RWPE2 (cell line): ENCODE measurements around the gene SEC11A.

ENCODE experiments used
- ATAC-seq: fragments of 200-7000 bp; cut with Tn5 transposase; 3 replicates; pipeline ENCODE4 v1.9.1; 2021; ENCODE audit warnings: low read depth
- DNase-seq: peaks from one replicate; pipeline ENCODE4 v3.0.0-alpha.2; 2020; ENCODE audit warnings: low spot score
- H3K27ac ChIP-seq: fragments of 450-650 bp; 2 replicates; pipeline ENCODE4 v1.5.1; 2017; ENCODE audit warnings: mild to moderate bottlenecking; ENCODE audit not compliant: poor library complexity, severe bottlenecking
- H3K27me3 ChIP-seq: fragments of 250-450 bp; sonication (Bioruptor Pico); 2 replicates; pipeline ENCODE4 v1.5.1; 2021; ENCODE audit warnings: mild to moderate bottlenecking, moderate library complexity; ENCODE audit not compliant: insufficient read depth, poor library complexity, severe bottlenecking
- H3K36me3 ChIP-seq: fragments of 250-450 bp; sonication (Bioruptor Pico); 2 replicates; pipeline ENCODE4 v1.5.1; 2020; ENCODE audit warnings: low read depth, mild to moderate bottlenecking, moderate library complexity
- H3K4me1 ChIP-seq: fragments of 250-450 bp; sonication (Bioruptor Pico); 2 replicates; pipeline ENCODE4 v1.5.1; 2021; ENCODE audit warnings: mild to moderate bottlenecking, moderate library complexity; ENCODE audit not compliant: insufficient read depth, poor library complexity, severe bottlenecking
- H3K4me3 ChIP-seq: fragments of 250-450 bp; sonication (Bioruptor Pico); 2 replicates; pipeline ENCODE4 v1.5.1; 2021; ENCODE audit warnings: mild to moderate bottlenecking, moderate library complexity; ENCODE audit not compliant: severe bottlenecking
- H3K9me3 ChIP-seq: fragments of 250-450 bp; sonication (Bioruptor Pico); 2 replicates; pipeline ENCODE4 v1.5.1; 2021; ENCODE audit warnings: mild to moderate bottlenecking, moderate library complexity; ENCODE audit not compliant: severe bottlenecking
- TF ChIP-seq, protein P1 (sequence below): fragments of 450-650 bp; IDR thresholded peaks from one replicate; pipeline ENCODE4 v1.5.1; 2017; ENCODE audit warnings: mild to moderate bottlenecking, moderate library complexity; ENCODE audit not compliant: poor library complexity, severe bottlenecking

Gene SEC11A

DNA sequence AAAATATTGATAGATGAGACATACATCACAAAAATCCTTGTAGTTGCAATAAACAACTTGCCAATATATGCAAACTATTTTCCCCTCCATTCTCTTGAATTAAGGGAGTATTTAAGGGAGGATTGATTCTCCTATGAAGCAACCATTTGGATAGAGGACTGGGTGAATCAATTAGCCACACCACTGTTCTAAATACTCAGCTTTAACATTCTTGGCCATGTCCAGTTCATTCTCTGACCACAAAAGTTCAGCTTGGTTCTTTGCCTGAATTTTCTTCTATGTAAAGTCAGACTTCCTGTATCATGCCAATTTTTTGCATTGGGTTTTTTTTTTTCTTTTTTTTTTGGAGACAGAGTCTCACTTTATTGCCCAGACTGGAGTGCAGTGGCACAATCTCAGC is 15.8 kb upstream of the SEC11A start:
- Histone ChIP-seq H3K4me3 (no peak overlapping the region), H3K4me1 (peaks cover 16% of the 10 kb centered on the region), H3K9me3 (no peaks in the 10 kb centered on the region), H3K36me3 (no peaks in the 10 kb centered on the region), H3K27me3 (no peaks in the 10 kb centered on the region), H3K27ac (no peak overlapping the region)
- TF ChIP-seq, protein P1, sequence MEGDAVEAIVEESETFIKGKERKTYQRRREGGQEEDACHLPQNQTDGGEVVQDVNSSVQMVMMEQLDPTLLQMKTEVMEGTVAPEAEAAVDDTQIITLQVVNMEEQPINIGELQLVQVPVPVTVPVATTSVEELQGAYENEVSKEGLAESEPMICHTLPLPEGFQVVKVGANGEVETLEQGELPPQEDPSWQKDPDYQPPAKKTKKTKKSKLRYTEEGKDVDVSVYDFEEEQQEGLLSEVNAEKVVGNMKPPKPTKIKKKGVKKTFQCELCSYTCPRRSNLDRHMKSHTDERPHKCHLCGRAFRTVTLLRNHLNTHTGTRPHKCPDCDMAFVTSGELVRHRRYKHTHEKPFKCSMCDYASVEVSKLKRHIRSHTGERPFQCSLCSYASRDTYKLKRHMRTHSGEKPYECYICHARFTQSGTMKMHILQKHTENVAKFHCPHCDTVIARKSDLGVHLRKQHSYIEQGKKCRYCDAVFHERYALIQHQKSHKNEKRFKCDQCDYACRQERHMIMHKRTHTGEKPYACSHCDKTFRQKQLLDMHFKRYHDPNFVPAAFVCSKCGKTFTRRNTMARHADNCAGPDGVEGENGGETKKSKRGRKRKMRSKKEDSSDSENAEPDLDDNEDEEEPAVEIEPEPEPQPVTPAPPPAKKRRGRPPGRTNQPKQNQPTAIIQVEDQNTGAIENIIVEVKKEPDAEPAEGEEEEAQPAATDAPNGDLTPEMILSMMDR: no peak
- ATAC-seq: no peak
- no peak for DNase-seq

DNA sequence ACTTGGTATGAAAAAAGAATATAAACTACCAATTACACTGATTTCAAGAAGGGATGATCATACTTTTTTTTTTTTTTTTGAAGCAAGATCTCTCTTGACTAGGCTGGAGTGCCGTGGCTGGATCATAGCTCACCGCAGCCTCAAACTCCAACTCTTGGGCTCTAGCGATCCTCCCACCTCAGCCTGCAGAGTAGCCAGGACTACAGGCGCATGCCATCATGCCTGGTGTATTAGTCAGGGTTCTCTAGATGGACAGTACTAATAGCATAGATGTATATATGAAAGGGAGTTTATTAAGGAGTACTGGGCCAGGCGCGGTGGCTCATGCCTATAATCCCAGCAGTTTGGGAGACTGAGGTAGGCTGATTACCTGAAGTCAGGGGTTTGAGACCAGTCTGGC is 11.5 kb upstream of the SEC11A start:
- DNase-seq (no peak), ATAC-seq (peak; percentile 58)
- H3K4me3 ChIP-seq: no peak overlapping the region
- H3K4me1 ChIP-seq: peaks cover 12% of the 10 kb centered on the region
- TF ChIP-seq, protein P1: no peak
- H3K36me3 ChIP-seq: no peaks in the 10 kb centered on the region
- no peaks in the 10 kb centered on the region for H3K9me3 ChIP-seq
- H3K27me3 ChIP-seq: no peaks in the 10 kb centered on the region
- no peak overlapping the region for H3K27ac ChIP-seq

DNA sequence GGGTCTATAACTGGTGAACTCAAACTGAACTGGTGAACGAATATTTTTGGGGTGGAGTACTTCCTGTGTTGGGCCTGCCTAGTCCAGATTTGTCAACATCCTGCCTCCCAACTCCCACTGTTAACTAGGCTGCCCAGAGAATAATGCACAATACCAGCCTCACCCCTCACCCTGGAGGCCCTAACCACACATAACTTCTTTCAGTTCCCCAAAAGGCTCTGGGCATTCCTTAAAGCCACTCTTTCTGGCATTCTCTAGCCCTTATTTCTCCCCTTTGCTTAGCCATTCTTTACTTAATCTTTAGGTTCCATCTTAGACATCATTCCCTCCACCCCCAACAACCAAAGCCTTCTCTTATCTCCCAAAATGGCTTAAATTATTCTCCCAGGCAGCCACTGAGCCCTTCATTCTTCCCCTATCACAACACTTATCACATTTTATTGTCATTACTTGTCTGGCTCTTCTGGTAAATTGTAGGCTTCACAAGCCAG is 9.1 kb upstream of the SEC11A start:
- TF ChIP-seq, protein P1: no peak
- no peaks in the 10 kb centered on the region for H3K27me3 ChIP-seq
- peak overlapping the region; percentile 25 for H3K27ac ChIP-seq
- H3K36me3 ChIP-seq: no peaks in the 10 kb centered on the region
- ATAC-seq: peak; percentile 72
- no peaks in the 10 kb centered on the region for H3K9me3 ChIP-seq
- H3K4me3 ChIP-seq: no peak overlapping the region
- peaks cover 14% of the 10 kb centered on the region for H3K4me1 ChIP-seq
- no peak for DNase-seq

DNA sequence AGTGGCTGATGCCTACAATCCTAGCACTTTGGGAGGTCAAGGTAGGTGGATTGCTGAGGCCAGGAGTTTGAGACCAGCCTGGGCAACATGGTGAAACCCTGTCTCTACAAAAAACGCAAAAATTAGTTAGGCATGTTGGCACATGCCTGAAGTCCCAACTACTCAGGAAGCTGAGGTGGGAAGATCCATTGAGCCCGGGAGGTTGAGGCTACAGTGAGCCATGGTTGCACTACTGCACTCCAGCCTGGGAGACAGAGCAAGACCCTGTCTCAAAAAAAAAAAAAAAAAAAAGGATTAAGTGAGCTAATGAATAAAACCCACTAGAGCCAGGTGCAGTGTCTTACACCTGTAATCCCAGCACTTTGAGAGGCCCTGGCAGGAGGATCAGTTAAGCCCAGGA is 6.7 kb upstream of the SEC11A start:
- H3K27ac ChIP-seq: no peak overlapping the region
- peaks cover 14% of the 10 kb centered on the region for H3K4me1 ChIP-seq
- no peaks in the 10 kb centered on the region for H3K36me3 ChIP-seq
- no peaks in the 10 kb centered on the region for H3K9me3 ChIP-seq
- TF ChIP-seq, protein P1: no peak
- H3K4me3 ChIP-seq: no peak overlapping the region
- H3K27me3 ChIP-seq: no peaks in the 10 kb centered on the region
- ATAC-seq: no peak
- no peak for DNase-seq

DNA sequence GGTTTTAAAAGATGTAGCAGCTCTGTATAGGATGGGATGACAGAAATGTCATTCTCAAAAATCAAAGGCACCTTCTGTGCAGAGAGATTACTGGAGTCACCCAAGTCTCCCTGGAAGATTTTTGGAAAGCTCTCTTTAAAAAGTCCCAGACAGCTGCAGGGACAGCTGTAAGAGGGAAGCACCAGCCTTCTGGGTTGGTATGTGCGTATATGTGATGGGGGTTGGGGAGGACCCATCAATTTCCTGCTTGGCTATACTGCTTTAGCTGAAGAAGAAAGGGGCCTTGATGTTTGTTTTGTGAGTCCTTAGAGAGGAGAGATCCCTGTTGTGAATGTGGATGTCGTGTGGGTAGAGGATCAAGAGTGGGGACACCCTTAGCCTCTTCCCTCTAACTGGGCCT is 5.4 kb upstream of the SEC11A start:
- Histone ChIP-seq H3K4me3 (no peak overlapping the region), H3K27me3 (no peaks in the 10 kb centered on the region), H3K4me1 (peaks cover 14% of the 10 kb centered on the region), H3K36me3 (no peaks in the 10 kb centered on the region), H3K9me3 (no peaks in the 10 kb centered on the region), H3K27ac (no peak overlapping the region)
- DNase-seq: no peak
- TF ChIP-seq, protein P1: no peak
- no peak for ATAC-seq
